ENCODE results near the gene ARID1B. TPM values are rescaled to one million over a fixed set of nuclear protein-coding genes. Genes with fewer than 3 reads are reported as not detected.
A peak's percentile ranks its signal among the peaks of the same experiment; 100 is the strongest.

Gene ARID1B
- total RNA-seq, 1 experiment from 2014 or later, result 24.2 TPM

DNA sequence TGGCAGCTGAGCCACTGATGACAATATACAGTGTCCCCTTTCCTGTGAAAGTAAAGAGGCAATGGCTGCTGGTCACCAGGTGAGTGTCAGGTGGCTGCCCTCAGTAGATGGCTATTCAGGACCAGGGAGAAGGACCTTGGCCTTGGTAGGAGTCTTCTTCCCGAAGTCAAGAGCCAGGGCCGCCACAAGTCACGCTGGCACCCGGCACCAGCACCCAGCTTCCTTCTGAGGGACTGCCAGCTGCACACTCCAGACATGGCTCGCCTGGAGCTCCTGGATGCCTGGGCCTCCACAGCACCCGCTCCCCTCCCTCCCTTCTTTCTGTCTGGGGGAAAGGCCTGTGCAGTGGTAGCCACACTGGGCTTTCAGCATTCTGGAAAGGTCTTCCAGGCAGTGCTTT is 419.2 kb downstream of the ARID1B start:
- Histone ChIP-seq H3K9me3 (ENCODE audit: low read length) (no peaks in the 10 kb centered on the region), H3K27me3 (ENCODE audit: low read length) (no peaks in the 10 kb centered on the region), H3K4me1 (ENCODE audit: insufficient read depth, low read length) (peaks cover 14% of the 10 kb centered on the region; the same call in 1 of the 2 replicates), H3K27ac (ENCODE audit: low read length) (no peak overlapping the region), H3K4me2 (ENCODE audit: low read length) (no peak overlapping the region), H3F3A (ENCODE audit: low read length, unreplicated experiment) (no peaks in the 10 kb centered on the region), H3K9ac (ENCODE audit: low read length) (no peak overlapping the region), H3K9me2 (replicated peaks; ENCODE audit: low read length) (no peaks in the 10 kb centered on the region), H2AFZ (ENCODE audit: low read length) (no peak overlapping the region), H3K4me3 (ENCODE audit: low read length) (no peak overlapping the region), H3K36me3 (ENCODE audit: low read depth, low read length) (no peaks in the 10 kb centered on the region), H4K20me1 (ENCODE audit: low read length) (no peaks in the 10 kb centered on the region), H3K79me2 (ENCODE audit: low read length) (no peaks in the 10 kb centered on the region)
- ChIA-PET CTCF (no interaction called here), POLR2A (ENCODE audit: unreplicated experiment) (no interaction called here)
- BruUV-seq (replicated peaks), result no TSS peak
- TF ChIP-seq EZH2 (IDR thresholded peaks at IDR 0.05; ENCODE audit: low read length, unreplicated experiment), result no peak
- no peak for TF ChIP-seq EZH2phosphoT487 (IDR thresholded peaks at IDR 0.05; ENCODE audit: borderline replicate concordance, low read length)
- TF ChIP-seq, protein P1, sequence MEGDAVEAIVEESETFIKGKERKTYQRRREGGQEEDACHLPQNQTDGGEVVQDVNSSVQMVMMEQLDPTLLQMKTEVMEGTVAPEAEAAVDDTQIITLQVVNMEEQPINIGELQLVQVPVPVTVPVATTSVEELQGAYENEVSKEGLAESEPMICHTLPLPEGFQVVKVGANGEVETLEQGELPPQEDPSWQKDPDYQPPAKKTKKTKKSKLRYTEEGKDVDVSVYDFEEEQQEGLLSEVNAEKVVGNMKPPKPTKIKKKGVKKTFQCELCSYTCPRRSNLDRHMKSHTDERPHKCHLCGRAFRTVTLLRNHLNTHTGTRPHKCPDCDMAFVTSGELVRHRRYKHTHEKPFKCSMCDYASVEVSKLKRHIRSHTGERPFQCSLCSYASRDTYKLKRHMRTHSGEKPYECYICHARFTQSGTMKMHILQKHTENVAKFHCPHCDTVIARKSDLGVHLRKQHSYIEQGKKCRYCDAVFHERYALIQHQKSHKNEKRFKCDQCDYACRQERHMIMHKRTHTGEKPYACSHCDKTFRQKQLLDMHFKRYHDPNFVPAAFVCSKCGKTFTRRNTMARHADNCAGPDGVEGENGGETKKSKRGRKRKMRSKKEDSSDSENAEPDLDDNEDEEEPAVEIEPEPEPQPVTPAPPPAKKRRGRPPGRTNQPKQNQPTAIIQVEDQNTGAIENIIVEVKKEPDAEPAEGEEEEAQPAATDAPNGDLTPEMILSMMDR (conservative IDR thresholded peaks at IDR 0.05; ENCODE audit: low read depth, low read length), result no peak
- no peak for ATAC-seq
- DNase-seq, result no peak
- intact Hi-C loops (cut with micrococcal nuclease), result no loop called here

DNA sequence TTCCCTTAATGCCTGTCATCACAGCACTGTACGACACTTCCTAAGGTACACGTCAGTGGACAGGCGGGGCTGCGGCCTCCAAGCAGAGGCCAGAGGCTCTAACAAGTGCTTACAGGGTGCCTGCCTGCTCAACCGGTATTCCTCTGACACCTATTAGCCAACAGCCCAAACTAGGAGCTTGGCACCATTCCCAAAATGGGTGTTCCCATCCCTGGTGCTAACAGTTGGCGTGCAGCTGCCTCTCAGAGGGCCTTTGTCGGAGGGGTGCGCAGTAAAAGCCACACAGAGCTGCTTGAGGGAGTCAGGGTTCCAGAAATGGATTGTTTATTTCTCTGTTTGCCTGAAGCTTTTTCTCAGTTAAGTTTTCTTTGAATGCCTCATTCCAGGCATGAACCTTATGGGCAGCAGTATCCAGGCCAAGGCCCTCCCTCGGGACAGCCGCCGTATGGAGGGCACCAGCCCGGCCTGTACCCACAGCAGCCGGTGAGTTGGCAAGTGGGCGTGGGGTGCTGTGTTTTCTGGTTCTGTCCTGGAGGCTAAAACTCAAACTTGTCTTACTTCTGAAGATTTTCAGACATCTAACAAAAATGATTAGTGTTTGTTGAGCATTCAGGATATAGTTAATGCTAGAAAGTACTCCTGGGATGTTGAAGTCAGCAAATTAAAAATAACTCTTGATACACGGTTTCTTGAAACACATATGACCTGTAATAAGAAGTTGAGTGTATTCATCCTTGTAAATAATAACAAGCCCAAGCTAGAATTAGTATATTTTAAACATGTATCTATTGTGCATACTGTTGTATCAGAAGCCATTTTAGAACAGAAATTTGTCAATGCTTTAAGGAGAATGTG is 421.5 kb downstream of the ARID1B start:
- ChIA-PET POLR2A (ENCODE audit: unreplicated experiment) (no interaction called here), CTCF (no interaction called here)
- Histone ChIP-seq H3K9me2 (replicated peaks; ENCODE audit: low read length) (no peaks in the 10 kb centered on the region), H3K27me3 (ENCODE audit: low read length) (no peaks in the 10 kb centered on the region), H4K20me1 (ENCODE audit: low read length) (no peaks in the 10 kb centered on the region), H3K4me1 (ENCODE audit: insufficient read depth, low read length) (peaks cover 13% of the 10 kb centered on the region; the same call in 1 of the 2 replicates), H3K9me3 (ENCODE audit: low read length) (no peaks in the 10 kb centered on the region), H3K36me3 (ENCODE audit: low read depth, low read length) (no peaks in the 10 kb centered on the region; the same call in 1 of the 2 replicates), H3F3A (ENCODE audit: low read length, unreplicated experiment) (no peaks in the 10 kb centered on the region), H3K27ac (ENCODE audit: low read length) (no peak overlapping the region), H3K79me2 (ENCODE audit: low read length) (no peaks in the 10 kb centered on the region), H2AFZ (ENCODE audit: low read length) (no peak overlapping the region), H3K4me3 (ENCODE audit: low read length) (no peak overlapping the region), H3K4me2 (ENCODE audit: low read length) (no peak overlapping the region), H3K9ac (ENCODE audit: low read length) (no peak overlapping the region)
- ATAC-seq (no peak), DNase-seq (peak; percentile 29)
- no TSS peak for BruUV-seq (replicated peaks)
- TF ChIP-seq, protein P1 (conservative IDR thresholded peaks at IDR 0.05; ENCODE audit: low read depth, low read length), result no peak
- TF ChIP-seq EZH2 (IDR thresholded peaks at IDR 0.05; ENCODE audit: low read length, unreplicated experiment) (no peak), EZH2phosphoT487 (IDR thresholded peaks at IDR 0.05; ENCODE audit: borderline replicate concordance, low read length) (no peak)
- intact Hi-C loops (cut with micrococcal nuclease), result no loop called here

DNA sequence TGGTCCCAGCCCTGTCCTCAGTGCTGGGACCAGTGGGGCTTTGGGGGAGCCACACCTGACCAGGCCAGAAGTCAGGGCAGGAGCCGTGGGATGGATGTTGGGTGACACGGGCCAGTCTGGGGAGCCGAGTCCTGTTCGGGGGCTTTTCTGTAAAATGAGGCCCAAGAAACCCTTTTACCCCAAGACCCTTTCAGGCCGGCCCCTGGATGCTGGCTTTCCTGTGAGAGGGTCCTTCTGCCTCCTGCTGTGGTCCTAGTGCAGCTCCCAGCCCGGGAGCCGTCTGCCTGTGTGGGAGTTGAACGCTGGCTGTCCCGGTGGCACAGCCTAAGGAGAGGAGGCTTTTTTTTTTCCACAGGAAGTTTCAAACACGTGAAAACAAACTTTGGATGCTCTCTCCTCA is 422.9 kb downstream of the ARID1B start:
- Histone ChIP-seq H3K4me3 (ENCODE audit: low read length) (no peak overlapping the region), H3K9me2 (replicated peaks; ENCODE audit: low read length) (no peaks in the 10 kb centered on the region), H4K20me1 (ENCODE audit: low read length) (no peaks in the 10 kb centered on the region), H3K9ac (ENCODE audit: low read length) (no peak overlapping the region), H2AFZ (ENCODE audit: low read length) (no peak overlapping the region), H3K4me1 (ENCODE audit: insufficient read depth, low read length) (no peaks in the 10 kb centered on the region), H3K9me3 (ENCODE audit: low read length) (no peaks in the 10 kb centered on the region), H3K27me3 (ENCODE audit: low read length) (no peaks in the 10 kb centered on the region), H3K4me2 (ENCODE audit: low read length) (no peak overlapping the region), H3F3A (ENCODE audit: low read length, unreplicated experiment) (no peaks in the 10 kb centered on the region), H3K36me3 (ENCODE audit: low read depth, low read length) (peaks cover 4% of the 10 kb centered on the region; the same call in 1 of the 2 replicates), H3K27ac (ENCODE audit: low read length) (no peak overlapping the region), H3K79me2 (ENCODE audit: low read length) (no peaks in the 10 kb centered on the region)
- POLR2A ChIA-PET (ENCODE audit: unreplicated experiment), result no interaction called here
- DNase-seq, result no peak
- no peak for TF ChIP-seq EZH2 (IDR thresholded peaks at IDR 0.05; ENCODE audit: low read length, unreplicated experiment)
- TF ChIP-seq, protein P1 (conservative IDR thresholded peaks at IDR 0.05; ENCODE audit: low read depth, low read length), result no peak
- no peak for TF ChIP-seq EZH2phosphoT487 (IDR thresholded peaks at IDR 0.05; ENCODE audit: borderline replicate concordance, low read length)
- no peak for ATAC-seq
- BruUV-seq (replicated peaks), result no TSS peak
- CTCF ChIA-PET, result no interaction called here
- intact Hi-C loops (cut with micrococcal nuclease), result no loop called here
